CD4-positive, alpha-beta memory T cell (primary cell): ENCODE data around the gene IST1. TPM values are rescaled to one million over a fixed set of nuclear protein-coding genes. Genes with fewer than 3 reads are reported as not detected.
A peak's percentile ranks its signal among the peaks of the same experiment; 100 is the strongest.

Experiments used
- CTCF ChIA-PET: fragments of 350-600 bp; sonication (Branson Sonifier 250); formaldehyde crosslinking; loops from one replicate; lab custom pipeline; 2021; ENCODE audit warnings: inconsistent platforms; ENCODE audit not compliant: partially characterized antibody; lab: Charles Lee
- POLR2A ChIA-PET: fragments of 350-600 bp; sonication (Branson Sonifier 250); formaldehyde crosslinking; loops from one replicate; lab custom pipeline; 2021; ENCODE audit not compliant: partially characterized antibody; lab: Charles Lee
- DNase-seq, 5 donors: peaks; one replicate each; pipeline versions ENCODE4 v3.0.0 to v3.0.0-alpha.2; 2020 to 2022; ENCODE audit warnings: mixed read lengths in 1 of 5
- H3K27ac ChIP-seq: one replicate; pipeline ENCODE4 v1.7.0; 2013; ENCODE audit warnings: low read depth, low read length
- H3K27me3 ChIP-seq: 2 replicates; pipeline ENCODE4 v1.7.0; 2013; ENCODE audit warnings: mild to moderate bottlenecking, low read length, moderate library complexity; ENCODE audit not compliant: insufficient read depth
- H3K36me3 ChIP-seq: 2 replicates; pipeline ENCODE4 v1.7.0; 2013; ENCODE audit warnings: mild to moderate bottlenecking, low read length, moderate library complexity; ENCODE audit not compliant: insufficient read depth
- H3K4me1 ChIP-seq: 2 replicates; pipeline ENCODE4 v1.7.0; 2013; ENCODE audit warnings: mild to moderate bottlenecking, low read length, moderate library complexity; ENCODE audit not compliant: insufficient read depth
- H3K4me3 ChIP-seq, 2 donors: one replicate each; pipeline ENCODE4 v1.7.0; 2013; ENCODE audit warnings: low read length in 2 of 2, mild to moderate bottlenecking in 1 of 2
- H3K9me3 ChIP-seq, 2 donors: one replicate each; pipeline ENCODE4 v1.7.0; 2013; ENCODE audit warnings: low read length in 2 of 2, control low read depth in 1 of 2; ENCODE audit not compliant: control insufficient read depth in 1 of 2
- H3K27ac Mint-ChIP-seq, 7 donors: one replicate each; pipeline ENCODE4 v1.8.0; 2020 to 2021; ENCODE audit warnings: mixed read lengths in 7 of 7, mild to moderate bottlenecking in 6 of 7, inconsistent platforms in 3 of 7, moderate library complexity in 3 of 7
- H3K27me3 Mint-ChIP-seq, 2 donors: one replicate each; pipeline ENCODE4 v1.8.0; 2020 to 2021; ENCODE audit warnings: mixed read lengths in 2 of 2
- H3K36me3 Mint-ChIP-seq, 2 donors: one replicate each; pipeline ENCODE4 v1.8.0; 2020 to 2021; ENCODE audit warnings: mixed read lengths in 2 of 2, inconsistent platforms in 1 of 2, mild to moderate bottlenecking in 1 of 2
- H3K4me1 Mint-ChIP-seq, 4 donors: one replicate each; pipeline ENCODE4 v1.8.0; 2020 to 2021; ENCODE audit warnings: mixed read lengths in 4 of 4, mild to moderate bottlenecking in 1 of 4
- H3K4me3 Mint-ChIP-seq, 8 donors: one replicate each; pipeline ENCODE4 v1.8.0; 2020 to 2021; ENCODE audit warnings: mixed read lengths in 8 of 8, mild to moderate bottlenecking in 7 of 8, moderate library complexity in 6 of 8, inconsistent platforms in 3 of 8
- H3K9me3 Mint-ChIP-seq, 8 donors: one replicate each; pipeline ENCODE4 v1.8.0; 2020 to 2021; ENCODE audit warnings: mixed read lengths in 8 of 8, mild to moderate bottlenecking in 5 of 8, inconsistent platforms in 3 of 8, moderate library complexity in 1 of 8
- intact Hi-C: fragments of 100-400 bp; cut with micrococcal nuclease; formaldehyde crosslinking; loops from one replicate; pipeline ENCODE4 v1.15.1; 2023
- polyA plus RNA-seq, 2 donors: library from polyadenylated mRNA; unstranded; fragments of 300-500 nt; fragmentation: Illumina TruSeq; gene quantifications; one replicate each; pipeline ENCODE4 v1.2.3, GENCODE V29; 2021
- total RNA-seq, 2 experiments: library from RNA; stranded (reverse); gene quantifications; one replicate each; pipeline ENCODE4 v1.2.3, GENCODE V29; 2021

IST1 gene
- total and polyA plus RNA-seq, 4 experiments from 2014 or later, result 180 to 287 (median 231) TPM

DNA sequence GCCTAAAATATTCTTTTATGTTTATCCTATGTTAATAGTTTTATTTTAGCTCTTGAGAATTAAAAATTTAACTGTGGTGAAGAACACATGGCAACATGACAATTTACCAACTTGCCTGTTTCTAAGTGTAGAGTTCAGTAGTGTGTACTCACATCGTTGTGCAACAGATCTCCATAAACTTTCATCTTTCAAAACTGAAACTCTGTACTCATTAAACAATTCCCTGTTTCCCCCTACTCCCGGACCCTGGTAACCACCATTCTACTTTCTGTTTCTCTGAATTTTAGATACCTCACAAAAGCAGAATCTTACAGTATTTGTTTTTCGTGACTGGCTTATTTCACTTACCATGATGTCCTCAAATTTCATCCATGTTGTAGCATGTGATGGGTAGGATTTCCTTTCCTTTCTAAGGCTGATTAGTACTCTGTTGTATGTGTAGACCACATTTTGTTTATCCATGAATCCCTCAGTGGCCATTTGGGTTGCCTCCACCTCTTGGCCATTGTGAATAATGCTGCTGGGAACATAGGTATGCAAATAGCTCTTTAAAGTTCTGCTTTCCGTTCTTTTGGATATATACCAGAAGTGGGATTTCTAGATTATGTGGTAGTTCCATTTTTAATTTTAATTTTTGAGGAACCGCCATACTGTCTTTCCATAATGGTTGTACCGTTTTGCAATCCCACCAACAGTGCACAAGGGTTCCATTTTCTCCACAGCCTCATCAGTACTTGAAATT is 17.4 kb downstream of the IST1 start:
- no peak for DNase-seq
- Mint-ChIP-seq H3K27me3 (no peaks in the 10 kb centered on the region), H3K4me1 (peaks cover 47 to 91% (median 72%) of the 10 kb centered on the region in 4 donors), H3K36me3 (peaks cover 28 to 67% of the 10 kb centered on the region in 2 donors), H3K9me3 (no peaks in the 10 kb centered on the region), H3K4me3 (peak overlapping the region in 3 of 8 donors; percentile 16 to 62 (median 52)), H3K27ac (peak overlapping the region in 6 of 7 donors; percentile 16 to 81 (median 63))
- CTCF ChIA-PET, result interaction anchor here (1.0 to 1.4 kb wide), 3 partner anchors 18 to 32 kb away, joined by 3 read pairs; no protein-coding TSS in a partner anchor
- Histone ChIP-seq H3K4me1 (peaks cover 60% of the 10 kb centered on the region), H3K36me3 (peaks cover 26% of the 10 kb centered on the region), H3K9me3 (no peaks in the 10 kb centered on the region), H3K4me3 (no peak overlapping the region), H3K27me3 (no peaks in the 10 kb centered on the region), H3K27ac (no peak overlapping the region)
- intact Hi-C loops, result no loop called here
- POLR2A ChIA-PET, result interaction anchor here (1.3 kb wide), 1 partner anchor 30 kb away, joined by 3 read pairs; no protein-coding TSS in a partner anchor

DNA sequence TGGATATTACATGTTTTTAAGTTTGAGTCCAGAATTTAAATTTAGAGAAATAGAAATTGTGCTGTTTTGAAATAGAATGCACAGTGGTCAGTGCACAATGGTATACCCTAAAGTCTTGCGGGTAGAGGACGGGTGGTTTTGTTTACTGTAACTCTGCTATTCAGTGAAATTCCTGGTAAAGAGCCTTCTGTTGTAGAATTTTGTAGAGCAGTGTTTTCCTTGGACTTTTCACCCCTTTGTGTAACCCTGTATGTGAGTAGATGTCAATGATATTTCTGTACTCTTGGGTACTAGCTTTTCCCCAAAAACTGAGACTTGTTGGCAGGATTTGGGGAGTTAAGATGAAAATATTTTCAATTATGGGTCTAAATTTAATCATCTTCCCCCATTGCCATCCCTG is 19.5 kb downstream of the IST1 start:
- Histone ChIP-seq H3K4me1 (peaks cover 39% of the 10 kb centered on the region), H3K27me3 (no peaks in the 10 kb centered on the region), H3K27ac (no peak overlapping the region), H3K9me3 (no peaks in the 10 kb centered on the region), H3K36me3 (peaks cover 40% of the 10 kb centered on the region), H3K4me3 (no peak overlapping the region)
- Mint-ChIP-seq H3K4me1 (peaks cover 42 to 76% (median 58%) of the 10 kb centered on the region in 4 donors), H3K4me3 (peak overlapping the region in 2 of 8 donors; percentile 15 to 23), H3K27ac (peak overlapping the region in 4 of 7 donors; percentile 9 to 74 (median 58)), H3K27me3 (no peaks in the 10 kb centered on the region), H3K36me3 (peaks cover 44 to 70% of the 10 kb centered on the region in 2 donors), H3K9me3 (peaks cover 0 to 3% (median 0%) of the 10 kb centered on the region in 8 donors)
- CTCF ChIA-PET, result no interaction called here
- intact Hi-C loops, result loop anchor here (2.0 kb wide), 1 partner anchor 20 kb away; the partner anchor contains the start of gene IST1
- POLR2A ChIA-PET, result no interaction called here
- no peak for DNase-seq

DNA sequence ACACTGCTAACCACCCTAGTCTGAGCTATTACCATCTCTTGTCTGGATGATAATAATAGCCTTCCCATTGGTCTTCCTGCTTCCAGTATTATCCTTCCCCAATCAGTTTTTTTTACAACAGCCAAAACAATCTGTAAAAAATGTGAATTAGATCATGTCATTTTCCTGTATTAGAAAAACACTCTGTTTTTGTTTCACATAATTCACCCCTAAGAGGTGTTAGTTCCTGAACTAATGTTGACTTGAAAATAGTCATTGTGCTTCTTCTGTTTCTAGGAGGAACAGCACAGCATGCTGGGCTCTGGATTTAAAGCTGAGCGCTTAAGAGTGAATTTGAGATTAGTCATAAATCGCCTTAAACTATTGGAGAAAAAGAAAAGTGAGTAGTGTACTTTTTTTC is 20.0 kb downstream of the IST1 start:
- Mint-ChIP-seq H3K9me3 (peaks cover 0 to 3% (median 0%) of the 10 kb centered on the region in 8 donors), H3K27me3 (no peaks in the 10 kb centered on the region), H3K36me3 (peaks cover 49 to 71% of the 10 kb centered on the region in 2 donors), H3K27ac (peak overlapping the region in 5 of 7 donors; percentile 25 to 74 (median 67)), H3K4me1 (peaks cover 38 to 71% (median 53%) of the 10 kb centered on the region in 4 donors), H3K4me3 (peak overlapping the region in 1 of 8 donors; percentile 54)
- POLR2A ChIA-PET, result no interaction called here
- no peak for DNase-seq
- H3K9me3 ChIP-seq, result no peaks in the 10 kb centered on the region
- no peaks in the 10 kb centered on the region for H3K27me3 ChIP-seq
- intact Hi-C loops, result loop anchor here (2.0 kb wide), 1 partner anchor 21 kb away; the partner anchor contains the start of gene IST1
- H3K36me3 ChIP-seq, result peaks cover 45% of the 10 kb centered on the region
- H3K4me1 ChIP-seq, result peaks cover 34% of the 10 kb centered on the region
- CTCF ChIA-PET, result no interaction called here
- H3K4me3 ChIP-seq, result no peak overlapping the region
- H3K27ac ChIP-seq, result no peak overlapping the region

DNA sequence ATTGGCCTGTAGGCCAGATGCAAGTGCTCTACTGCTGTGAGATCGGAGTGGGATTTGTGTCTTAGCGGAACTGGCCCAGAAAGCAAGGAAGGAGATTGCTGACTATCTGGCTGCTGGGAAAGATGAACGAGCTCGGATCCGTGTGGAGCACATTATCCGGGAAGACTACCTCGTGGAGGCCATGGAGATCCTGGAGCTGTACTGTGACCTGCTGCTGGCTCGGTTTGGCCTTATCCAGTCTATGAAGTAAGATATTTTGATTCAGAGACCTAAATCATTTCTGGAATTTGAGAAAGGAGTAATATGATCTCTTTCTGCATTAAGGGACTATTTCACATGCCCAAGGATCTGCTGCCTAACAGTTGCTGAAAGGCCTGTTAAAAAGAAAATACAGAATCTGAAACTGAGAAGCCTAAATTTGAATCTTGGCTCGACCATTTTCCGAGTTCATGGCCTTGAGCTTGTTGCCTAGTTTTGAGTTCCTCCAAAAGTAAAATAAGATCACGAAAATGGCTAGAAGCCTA is 21.1 kb downstream of the IST1 start:
- no peaks in the 10 kb centered on the region for H3K27me3 ChIP-seq
- ChIA-PET POLR2A (interaction anchor here (0.8 to 1.6 kb wide), 5 partner anchors 13 to 34 kb away, joined by 3 to 5 read pairs (median 3); partner anchors contain the start of genes IST1 and ZNF821), CTCF (interaction anchor here (0.6 to 1.7 kb wide), 3 partner anchors 9 to 34 kb away, joined by 3 to 5 read pairs (median 3); no protein-coding TSS in a partner anchor)
- H3K4me1 ChIP-seq, result peaks cover 27% of the 10 kb centered on the region
- peaks cover 35 to 65% (median 47%) of the 10 kb centered on the region in 4 donors for H3K4me1 Mint-ChIP-seq
- peaks cover 60 to 79% of the 10 kb centered on the region in 2 donors for H3K36me3 Mint-ChIP-seq
- DNase-seq, result no peak
- peaks cover 56% of the 10 kb centered on the region for H3K36me3 ChIP-seq
- intact Hi-C loops, result no loop called here
- H3K27ac Mint-ChIP-seq, result peak overlapping the region in 4 of 7 donors; percentile 32 to 82 (median 78)
- H3K4me3 Mint-ChIP-seq, result peak overlapping the region in 1 of 8 donors; percentile 25
- H3K27ac ChIP-seq, result no peak overlapping the region
- H3K9me3 Mint-ChIP-seq, result peaks cover 0 to 3% (median 0%) of the 10 kb centered on the region in 8 donors
- H3K4me3 ChIP-seq, result no peak overlapping the region
- no peaks in the 10 kb centered on the region for H3K27me3 Mint-ChIP-seq
- H3K9me3 ChIP-seq, result no peaks in the 10 kb centered on the region

DNA sequence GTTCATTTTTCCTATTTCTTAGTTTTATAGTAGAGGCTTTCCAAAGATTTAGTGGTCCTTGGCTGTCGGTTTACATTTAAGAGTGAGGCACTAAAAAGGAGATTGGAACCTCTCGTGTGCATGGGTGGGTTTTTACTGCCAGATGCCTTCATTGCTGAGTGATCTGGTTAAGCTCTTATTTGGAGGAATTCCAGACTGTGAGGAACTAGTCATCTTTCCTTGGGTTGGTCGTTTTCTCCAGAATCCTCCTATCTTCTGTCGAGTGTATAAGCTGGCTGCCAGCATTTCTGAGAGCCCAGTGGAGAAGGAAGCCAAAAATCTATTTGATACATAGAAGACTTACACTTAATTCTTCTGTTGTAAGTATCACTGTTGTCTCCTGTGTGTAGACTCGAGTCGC is 22.6 kb downstream of the IST1 start:
- Histone ChIP-seq H3K27ac (no peak overlapping the region), H3K4me1 (peaks cover 22% of the 10 kb centered on the region), H3K9me3 (no peaks in the 10 kb centered on the region), H3K4me3 (no peak overlapping the region), H3K27me3 (no peaks in the 10 kb centered on the region), H3K36me3 (peaks cover 70% of the 10 kb centered on the region)
- Mint-ChIP-seq H3K36me3 (peaks cover 69 to 84% of the 10 kb centered on the region in 2 donors), H3K27ac (peak overlapping the region in 4 of 7 donors; percentile 19 to 74 (median 40)), H3K4me3 (no peak overlapping the region), H3K4me1 (peaks cover 28 to 50% (median 38%) of the 10 kb centered on the region in 4 donors), H3K9me3 (peaks cover 0 to 3% (median 0%) of the 10 kb centered on the region in 8 donors), H3K27me3 (no peaks in the 10 kb centered on the region)
- CTCF ChIA-PET, result no interaction called here
- POLR2A ChIA-PET, result interaction anchor here (1.6 kb wide), 1 partner anchor 35 kb away, joined by 5 read pairs; no protein-coding TSS in a partner anchor
- intact Hi-C loops, result no loop called here
- DNase-seq, result no peak

DNA sequence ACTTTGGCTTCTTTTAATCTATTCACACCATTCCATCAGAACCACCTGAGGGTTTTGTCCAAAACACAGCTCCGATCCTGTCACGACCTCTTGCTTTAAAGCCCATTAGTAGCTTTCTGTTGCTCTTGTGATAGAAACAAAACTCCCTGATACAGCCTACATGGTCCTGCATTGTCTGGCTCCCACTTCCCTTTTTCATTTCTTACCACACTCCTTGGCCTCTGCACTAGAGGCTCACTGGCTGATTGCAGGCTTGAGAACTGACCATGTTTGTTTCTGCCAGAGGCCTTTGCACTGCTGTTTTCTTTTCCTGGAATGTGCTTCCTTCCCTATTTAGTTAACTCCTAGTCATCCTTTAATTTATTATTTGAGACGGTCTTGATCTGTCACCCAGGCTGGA is 23.7 kb downstream of the IST1 start:
- Mint-ChIP-seq H3K4me1 (peaks cover 23 to 42% (median 34%) of the 10 kb centered on the region in 4 donors), H3K4me3 (peak overlapping the region in 1 of 8 donors; percentile 32), H3K9me3 (peaks cover 0 to 3% (median 0%) of the 10 kb centered on the region in 8 donors), H3K27ac (peak overlapping the region in 1 of 7 donors; percentile 70), H3K27me3 (no peaks in the 10 kb centered on the region), H3K36me3 (peaks cover 79 to 88% of the 10 kb centered on the region in 2 donors)
- CTCF ChIA-PET, result no interaction called here
- Histone ChIP-seq H3K27ac (no peak overlapping the region), H3K4me3 (no peak overlapping the region), H3K36me3 (peaks cover 80% of the 10 kb centered on the region), H3K9me3 (no peaks in the 10 kb centered on the region), H3K4me1 (peaks cover 16% of the 10 kb centered on the region), H3K27me3 (no peaks in the 10 kb centered on the region)
- POLR2A ChIA-PET, result interaction anchor here (1.8 kb wide), 1 partner anchor 11 kb away, joined by 4 read pairs; no protein-coding TSS in a partner anchor
- no peak for DNase-seq
- intact Hi-C loops, result no loop called here
